ENCODE results near the gene LAP3. TPM values are rescaled to one million over a fixed set of nuclear protein-coding genes. Genes with fewer than 3 reads are reported as not detected.

LAP3 gene
- total RNA-seq, 2 experiments from 2014 or later: 100 to 101 TPM

- ATAC-seq: no peak
- Mint-ChIP-seq H3K9me3 (no peaks in the 10 kb centered on the region), H3K27ac (peak overlapping the region; percentile 83), H3K4me3 (no peak overlapping the region), H3K27me3 (no peaks in the 10 kb centered on the region), H3K4me1 (ENCODE audit: low read depth) (peaks cover 41% of the 10 kb centered on the region), H3K36me3 (ENCODE audit: low read depth) (peaks cover 48% of the 10 kb centered on the region)
- POLR2A ChIA-PET: no interaction called here
- TF ChIP-seq CTCF (IDR thresholded peaks at IDR 0.05): no peak
- intact Hi-C loops (cut with micrococcal nuclease): no loop called here
- CTCF ChIA-PET: interaction anchor here (1.1 to 1.8 kb wide), 2 partner anchors 21 to 71 kb away, joined by 4 to 5 read pairs; no protein-coding TSS in a partner anchor
- DNase-seq: no peak
Observed at GRCh38 chr4:17619416-17620105, 42.6 kb downstream of the LAP3 start.

GRCh38 chr4:17623451-17624001 lies 46.5 kb downstream of the LAP3 start:
- POLR2A ChIA-PET: no interaction called here
- intact Hi-C loops (cut with micrococcal nuclease): no loop called here
- ATAC-seq (no peak), DNase-seq (no peak)
- no peak overlapping the region for H3K27ac Mint-ChIP-seq
- CTCF ChIA-PET: interaction anchor here (0.6 to 1.8 kb wide), 3 partner anchors 13 to 79 kb away, joined by 3 to 5 read pairs (median 3); no protein-coding TSS in a partner anchor
- peaks cover 22% of the 10 kb centered on the region for H3K4me1 Mint-ChIP-seq (ENCODE audit: low read depth)
- H3K4me3 Mint-ChIP-seq: no peak overlapping the region
- H3K9me3 Mint-ChIP-seq: no peaks in the 10 kb centered on the region
- H3K27me3 Mint-ChIP-seq: no peaks in the 10 kb centered on the region
- H3K36me3 Mint-ChIP-seq (ENCODE audit: low read depth): peaks cover 47% of the 10 kb centered on the region
- TF ChIP-seq CTCF (IDR thresholded peaks at IDR 0.05): no peak

- Mint-ChIP-seq H3K4me3 (no peak overlapping the region), H3K4me1 (ENCODE audit: low read depth) (peaks cover 19% of the 10 kb centered on the region), H3K27me3 (no peaks in the 10 kb centered on the region), H3K9me3 (no peaks in the 10 kb centered on the region), H3K36me3 (ENCODE audit: low read depth) (peaks cover 48% of the 10 kb centered on the region), H3K27ac (no peak overlapping the region)
- ChIA-PET CTCF (no interaction called here), POLR2A (interaction anchor here (1.3 kb wide), 1 partner anchor 41 kb away, joined by 3 read pairs; no protein-coding TSS in a partner anchor)
- intact Hi-C loops (cut with micrococcal nuclease): no loop called here
- DNase-seq: no peak
- no peak for TF ChIP-seq CTCF (IDR thresholded peaks at IDR 0.05)
- no peak for ATAC-seq
Observed at GRCh38 chr4:17624821-17625220, 47.8 kb downstream of the LAP3 start.

GRCh38 chr4:17630228-17630627 lies 53.2 kb downstream of the LAP3 start:
- intact Hi-C loops (cut with micrococcal nuclease): loop anchor here (10.0 kb wide), 1 partner anchor 175 kb away; no protein-coding TSS in a partner anchor
- H3K4me1 Mint-ChIP-seq (ENCODE audit: low read depth): peaks cover 11% of the 10 kb centered on the region
- ChIA-PET POLR2A (interaction anchor here (3.2 kb wide), 1 partner anchor 15 kb away, joined by 13 read pairs; the partner anchor contains the start of gene MED28), CTCF (no interaction called here)
- peaks cover 53% of the 10 kb centered on the region for H3K36me3 Mint-ChIP-seq (ENCODE audit: low read depth)
- H3K9me3 Mint-ChIP-seq: no peaks in the 10 kb centered on the region
- H3K27ac Mint-ChIP-seq: no peak overlapping the region
- DNase-seq (no peak), ATAC-seq (no peak)
- no peak overlapping the region for H3K4me3 Mint-ChIP-seq
- H3K27me3 Mint-ChIP-seq: no peaks in the 10 kb centered on the region
- TF ChIP-seq CTCF (IDR thresholded peaks at IDR 0.05): no peak

DNA sequence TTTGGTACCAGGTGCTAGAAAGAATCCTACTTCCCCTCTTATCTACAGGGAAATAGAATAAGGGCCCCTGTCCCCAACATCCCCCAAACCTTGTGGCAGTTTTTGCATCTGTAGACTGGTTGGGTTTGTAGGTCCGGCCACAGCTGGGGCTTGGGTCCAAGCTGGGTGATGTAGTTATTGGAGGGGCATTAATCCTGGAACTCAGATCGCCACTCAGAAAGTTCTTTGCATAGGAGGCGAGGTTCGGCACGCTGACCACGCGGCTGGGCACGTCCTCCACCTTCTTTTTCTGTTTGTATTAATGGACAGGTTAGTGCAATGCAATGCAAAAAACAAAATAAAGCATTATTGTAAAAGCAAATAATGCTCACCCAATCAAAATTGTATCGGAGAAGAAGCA lies 56.6 kb downstream of the LAP3 start:
- H3K27ac Mint-ChIP-seq: no peak overlapping the region
- intact Hi-C loops (cut with micrococcal nuclease): loop anchor here (10.0 kb wide), 1 partner anchor 171 kb away; no protein-coding TSS in a partner anchor
- DNase-seq: no peak
- no peaks in the 10 kb centered on the region for H3K27me3 Mint-ChIP-seq
- H3K4me3 Mint-ChIP-seq: no peak overlapping the region
- CTCF ChIA-PET: interaction anchor here (6.6 kb wide), 1 partner anchor 86 kb away, joined by 80 read pairs; no protein-coding TSS in a partner anchor
- POLR2A ChIA-PET: interaction anchor here (0.6 kb wide), 1 partner anchor 17 kb away, joined by 3 read pairs; no protein-coding TSS in a partner anchor
- peaks cover 42% of the 10 kb centered on the region for H3K36me3 Mint-ChIP-seq (ENCODE audit: low read depth)
- TF ChIP-seq CTCF (IDR thresholded peaks at IDR 0.05): no peak
- H3K9me3 Mint-ChIP-seq: no peaks in the 10 kb centered on the region
- ATAC-seq: no peak
- peaks cover 6% of the 10 kb centered on the region for H3K4me1 Mint-ChIP-seq (ENCODE audit: low read depth)
